ENCODE measurements around the gene FOXE3.

Gene FOXE3

GRCh38 chr1:47418122-47418521 is 2.0 kb downstream of the FOXE3 start:
- Histone ChIP-seq H3F3A (ENCODE audit: insufficient read depth) (no peaks in the 10 kb centered on the region), H3K27me3 (ENCODE audit: low read length) (no peaks in the 10 kb centered on the region), H3K9me2 (replicated peaks; ENCODE audit: insufficient read depth, low read length) (no peaks in the 10 kb centered on the region), H4K20me1 (ENCODE audit: low read depth, low read length) (no peaks in the 10 kb centered on the region), H3K27ac (ENCODE audit: low read depth, low read length) (no peak overlapping the region), H3K9ac (ENCODE audit: low read length) (no peak overlapping the region), H3K36me3 (ENCODE audit: low read length) (no peaks in the 10 kb centered on the region), H3K9me3 (ENCODE audit: insufficient read depth, low read length) (no peaks in the 10 kb centered on the region), H2AFZ (ENCODE audit: low read depth, low read length, severe bottlenecking) (no peak overlapping the region), H3K79me2 (ENCODE audit: insufficient read depth, low read length) (no peaks in the 10 kb centered on the region), H3K4me3 (ENCODE audit: insufficient read depth, low read length, poor library complexity, severe bottlenecking) (no peak overlapping the region), H3K4me2 (ENCODE audit: low read depth, low read length, poor library complexity, severe bottlenecking) (no peak overlapping the region)
- no peak for TF ChIP-seq EZH2phosphoT487 (conservative IDR thresholded peaks at IDR 0.05; ENCODE audit: low read length)
- no peak for TF ChIP-seq CTCF (IDR thresholded peaks at IDR 0.05; ENCODE audit: insufficient read depth, low read length, poor library complexity, severe bottlenecking)

GRCh38 chr1:47418681-47419325 is 2.7 kb downstream of the FOXE3 start:
- TF ChIP-seq EZH2phosphoT487 (conservative IDR thresholded peaks at IDR 0.05; ENCODE audit: low read length) (no peak), CTCF (IDR thresholded peaks at IDR 0.05; ENCODE audit: insufficient read depth, low read length, poor library complexity, severe bottlenecking) (no peak)
- Histone ChIP-seq H3F3A (ENCODE audit: insufficient read depth) (no peaks in the 10 kb centered on the region), H3K4me2 (ENCODE audit: low read depth, low read length, poor library complexity, severe bottlenecking) (no peak overlapping the region), H3K9me2 (replicated peaks; ENCODE audit: insufficient read depth, low read length) (no peaks in the 10 kb centered on the region), H3K9ac (ENCODE audit: low read length) (no peak overlapping the region), H3K36me3 (ENCODE audit: low read length) (no peaks in the 10 kb centered on the region), H3K79me2 (ENCODE audit: insufficient read depth, low read length) (no peaks in the 10 kb centered on the region), H2AFZ (ENCODE audit: low read depth, low read length, severe bottlenecking) (no peak overlapping the region), H3K4me3 (ENCODE audit: insufficient read depth, low read length, poor library complexity, severe bottlenecking) (no peak overlapping the region), H3K27ac (ENCODE audit: low read depth, low read length) (no peak overlapping the region), H3K27me3 (ENCODE audit: low read length) (no peaks in the 10 kb centered on the region), H3K9me3 (ENCODE audit: insufficient read depth, low read length) (no peaks in the 10 kb centered on the region), H4K20me1 (ENCODE audit: low read depth, low read length) (no peaks in the 10 kb centered on the region)

- no peak overlapping the region for H2AFZ ChIP-seq (ENCODE audit: low read depth, low read length, severe bottlenecking)
- TF ChIP-seq CTCF (IDR thresholded peaks at IDR 0.05; ENCODE audit: insufficient read depth, low read length, poor library complexity, severe bottlenecking) (no peak), EZH2phosphoT487 (conservative IDR thresholded peaks at IDR 0.05; ENCODE audit: low read length) (no peak)
- H3F3A ChIP-seq (ENCODE audit: insufficient read depth), result no peaks in the 10 kb centered on the region
- H3K9me3 ChIP-seq (ENCODE audit: insufficient read depth, low read length), result no peaks in the 10 kb centered on the region
- H3K9ac ChIP-seq (ENCODE audit: low read length), result no peak overlapping the region
- H3K79me2 ChIP-seq (ENCODE audit: insufficient read depth, low read length), result no peaks in the 10 kb centered on the region
- no peak overlapping the region for H3K4me3 ChIP-seq (ENCODE audit: insufficient read depth, low read length, poor library complexity, severe bottlenecking)
- H3K9me2 ChIP-seq (replicated peaks; ENCODE audit: insufficient read depth, low read length), result no peaks in the 10 kb centered on the region
- no peaks in the 10 kb centered on the region; the same call in 1 of the 2 replicates for H4K20me1 ChIP-seq (ENCODE audit: low read depth, low read length)
- no peaks in the 10 kb centered on the region for H3K36me3 ChIP-seq (ENCODE audit: low read length)
- no peaks in the 10 kb centered on the region for H3K27me3 ChIP-seq (ENCODE audit: low read length)
- H3K4me2 ChIP-seq (ENCODE audit: low read depth, low read length, poor library complexity, severe bottlenecking), result no peak overlapping the region
- no peak overlapping the region for H3K27ac ChIP-seq (ENCODE audit: low read depth, low read length)
Measured at GRCh38 chr1:47420547-47420946, 4.5 kb downstream of the FOXE3 start.
